Measurements from ENCODE around the gene PRAC2. TPM values are rescaled to one million over a fixed set of nuclear protein-coding genes. Genes with fewer than 3 reads are reported as not detected.

Gene PRAC2
- total RNA-seq, 2 donors from 2014 or later, result not detected

GRCh38 chr17:48759288-48759687 is 36.3 kb downstream of the PRAC2 start:
- TF ChIP-seq CTCF (conservative IDR thresholded peaks at IDR 0.05), result no peak
- peaks cover 100% of the 10 kb centered on the region for H3K27me3 ChIP-seq (ENCODE audit: control insufficient read depth, insufficient read depth, low read length, poor library complexity, severe bottlenecking)
- no peak overlapping the region for H3K4me3 Mint-ChIP-seq
- H3K9ac ChIP-seq (ENCODE audit: extremely low read depth, low read length, poor library complexity, severe bottlenecking), result no peak overlapping the region
- no peak overlapping the region for H3K27ac Mint-ChIP-seq
- no peak for DNase-seq
- no peaks in the 10 kb centered on the region for H3K36me3 ChIP-seq (ENCODE audit: control insufficient read depth, insufficient read depth, low read length)
- H3K27ac ChIP-seq (ENCODE audit: low read depth, low read length), result no peak overlapping the region
- H3K27me3 Mint-ChIP-seq (ENCODE audit: insufficient read depth), result peaks cover 99% of the 10 kb centered on the region
- H3K36me3 Mint-ChIP-seq (ENCODE audit: low read depth), result no peaks in the 10 kb centered on the region
- H3K9me3 Mint-ChIP-seq, result no peaks in the 10 kb centered on the region
- H3K9me3 ChIP-seq (ENCODE audit: control insufficient read depth, low read length), result no peaks in the 10 kb centered on the region
- no peaks in the 10 kb centered on the region for H3K4me1 ChIP-seq (ENCODE audit: control insufficient read depth, insufficient read depth, low read length)
- H3K4me1 Mint-ChIP-seq, result peaks cover 2% of the 10 kb centered on the region
- H3K4me3 ChIP-seq (ENCODE audit: low read length), result no peak overlapping the region

DNA sequence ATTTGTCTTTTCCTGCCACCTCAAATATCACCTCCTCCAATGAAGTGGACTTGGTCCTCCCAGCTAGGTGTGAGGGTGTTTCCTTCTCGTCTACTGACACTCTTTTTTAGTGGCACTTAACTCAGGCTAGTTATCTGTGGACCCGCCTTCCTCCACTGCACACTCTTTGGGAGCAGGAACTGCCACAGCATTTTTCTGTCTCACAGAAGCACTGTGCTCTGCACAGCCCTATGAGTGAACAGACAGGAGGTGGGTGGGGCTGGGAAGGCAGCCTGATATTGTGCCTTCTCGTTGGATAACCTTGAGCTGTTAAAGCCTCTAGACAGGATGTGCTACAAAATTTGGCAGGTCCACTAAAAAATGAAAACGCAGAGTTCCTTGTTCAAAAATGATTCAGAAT is 37.4 kb downstream of the PRAC2 start:
- Histone ChIP-seq H3K4me3 (ENCODE audit: low read length) (no peak overlapping the region), H3K27me3 (ENCODE audit: control insufficient read depth, insufficient read depth, low read length, poor library complexity, severe bottlenecking) (peaks cover 100% of the 10 kb centered on the region), H3K9me3 (ENCODE audit: control insufficient read depth, low read length) (no peaks in the 10 kb centered on the region), H3K9ac (ENCODE audit: extremely low read depth, low read length, poor library complexity, severe bottlenecking) (no peak overlapping the region), H3K36me3 (ENCODE audit: control insufficient read depth, insufficient read depth, low read length) (no peaks in the 10 kb centered on the region), H3K4me1 (ENCODE audit: control insufficient read depth, insufficient read depth, low read length) (no peaks in the 10 kb centered on the region), H3K27ac (ENCODE audit: low read depth, low read length) (no peak overlapping the region)
- Mint-ChIP-seq H3K4me3 (no peak overlapping the region), H3K9me3 (no peaks in the 10 kb centered on the region), H3K27me3 (ENCODE audit: insufficient read depth) (peaks cover 99% of the 10 kb centered on the region), H3K27ac (no peak overlapping the region), H3K4me1 (no peaks in the 10 kb centered on the region), H3K36me3 (ENCODE audit: low read depth) (no peaks in the 10 kb centered on the region)
- no peak for TF ChIP-seq CTCF (conservative IDR thresholded peaks at IDR 0.05)
- WGBS, 2 experiments (ENCODE audit: insufficient coverage in 1 of 2, insufficient read length in 1 of 2), result 72 to 86% methylated on average over 3 to 4 of the region's 4 CpGs
- no peak for DNase-seq

DNA sequence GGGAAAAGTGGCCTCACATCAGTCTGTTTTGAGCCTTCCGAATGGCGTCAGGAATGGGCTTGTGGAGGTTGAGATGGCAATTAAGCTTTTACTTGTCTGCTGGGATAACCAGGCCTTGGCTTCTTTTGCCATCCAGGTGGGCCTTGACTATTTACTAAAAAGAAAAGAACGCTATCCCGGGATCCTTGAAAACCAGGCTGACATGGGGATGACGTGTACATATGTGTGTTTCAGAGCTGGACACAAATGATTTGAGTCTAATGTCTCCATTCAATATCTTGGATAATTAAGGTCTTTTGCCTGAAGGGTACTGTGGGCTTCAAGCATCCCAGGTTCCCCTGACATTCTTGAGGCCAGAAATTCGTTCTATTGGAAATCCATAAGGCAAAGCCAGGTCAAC is 38.1 kb downstream of the PRAC2 start:
- Histone ChIP-seq H3K27me3 (ENCODE audit: control insufficient read depth, insufficient read depth, low read length, poor library complexity, severe bottlenecking) (peaks cover 100% of the 10 kb centered on the region), H3K9ac (ENCODE audit: extremely low read depth, low read length, poor library complexity, severe bottlenecking) (no peak overlapping the region), H3K4me1 (ENCODE audit: control insufficient read depth, insufficient read depth, low read length) (no peaks in the 10 kb centered on the region), H3K27ac (ENCODE audit: low read depth, low read length) (no peak overlapping the region), H3K36me3 (ENCODE audit: control insufficient read depth, insufficient read depth, low read length) (no peaks in the 10 kb centered on the region), H3K9me3 (ENCODE audit: control insufficient read depth, low read length) (no peaks in the 10 kb centered on the region), H3K4me3 (ENCODE audit: low read length) (no peak overlapping the region)
- TF ChIP-seq CTCF (conservative IDR thresholded peaks at IDR 0.05), result no peak
- Mint-ChIP-seq H3K9me3 (no peaks in the 10 kb centered on the region), H3K27ac (no peak overlapping the region), H3K4me1 (no peaks in the 10 kb centered on the region), H3K4me3 (no peak overlapping the region), H3K36me3 (ENCODE audit: low read depth) (no peaks in the 10 kb centered on the region), H3K27me3 (ENCODE audit: insufficient read depth) (peaks cover 99% of the 10 kb centered on the region)
- 67 to 74% methylated on average over 6 of the region's 6 CpGs for WGBS, 2 experiments (ENCODE audit: insufficient coverage in 1 of 2, insufficient read length in 1 of 2)
- DNase-seq, result no peak
